ENCODE data around the gene MROH2A.
"Not testable (repeated sequence)": the region's sequence is repeated elsewhere in the genome, so short reads cannot be mapped to it uniquely, and the experiment has no call there.

GRCh38 chr2:233751212-233752009 lies 26.7 kb upstream of the MROH2A start:
- TF ChIP-seq CSDC2, ZFP3, GLIS3, ZC3H10 (CRISPR knock-in tag; IDR thresholded peaks at IDR 0.05): not testable (repeated sequence)
- TF ChIP-seq, protein P1, sequence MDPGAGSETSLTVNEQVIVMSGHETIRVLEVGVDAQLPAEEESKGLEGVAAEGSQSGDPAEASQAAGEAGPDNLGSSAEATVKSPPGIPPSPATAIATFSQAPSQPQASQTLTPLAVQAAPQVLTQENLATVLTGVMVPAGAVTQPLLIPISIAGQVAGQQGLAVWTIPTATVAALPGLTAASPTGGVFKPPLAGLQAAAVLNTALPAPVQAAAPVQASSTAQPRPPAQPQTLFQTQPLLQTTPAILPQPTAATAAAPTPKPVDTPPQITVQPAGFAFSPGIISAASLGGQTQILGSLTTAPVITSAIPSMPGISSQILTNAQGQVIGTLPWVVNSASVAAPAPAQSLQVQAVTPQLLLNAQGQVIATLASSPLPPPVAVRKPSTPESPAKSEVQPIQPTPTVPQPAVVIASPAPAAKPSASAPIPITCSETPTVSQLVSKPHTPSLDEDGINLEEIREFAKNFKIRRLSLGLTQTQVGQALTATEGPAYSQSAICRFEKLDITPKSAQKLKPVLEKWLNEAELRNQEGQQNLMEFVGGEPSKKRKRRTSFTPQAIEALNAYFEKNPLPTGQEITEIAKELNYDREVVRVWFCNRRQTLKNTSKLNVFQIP (CRISPR knock-in tag; IDR thresholded peaks at IDR 0.05; ENCODE audit: borderline replicate concordance, low read depth), result not testable (repeated sequence)

Measured in SK-N-SH treated with all-trans-retinoic acid at 6 μM for 48 hours (cell line).